Trophoblast cell (in vitro differentiated cells and primary cell): Measurements from ENCODE around the gene GDF9.
A peak's percentile ranks its signal among the peaks of the same experiment; 100 is the strongest.

ENCODE experiments used
- DNase-seq, 2 donors: peaks; one replicate each; pipeline ENCODE4 v3.0.0-alpha.2; 2016
- H2AFZ ChIP-seq: 2 replicates; pipeline ENCODE4 v1.6.1; 2013; ENCODE audit warnings: low read length, moderate library complexity, mild to moderate bottlenecking; ENCODE audit not compliant: insufficient read depth, poor library complexity
- H2AK5ac ChIP-seq: 2 replicates; pipeline ENCODE4 v1.6.1; 2013; ENCODE audit warnings: mild to moderate bottlenecking, low read length
- H2BK120ac ChIP-seq: 2 replicates; pipeline ENCODE4 v1.6.1; 2013; ENCODE audit warnings: low read length, mild to moderate bottlenecking, moderate library complexity; ENCODE audit not compliant: insufficient read depth, poor library complexity
- H2BK12ac ChIP-seq: 2 replicates; pipeline ENCODE4 v1.6.1; 2013; ENCODE audit warnings: mild to moderate bottlenecking, low read length, moderate library complexity
- H2BK5ac ChIP-seq: 2 replicates; pipeline ENCODE4 v1.6.1; 2013; ENCODE audit warnings: low read length, low read depth, moderate library complexity, mild to moderate bottlenecking; ENCODE audit not compliant: poor library complexity
- H3K14ac ChIP-seq: 2 replicates; pipeline ENCODE4 v1.6.1; 2013; ENCODE audit warnings: mild to moderate bottlenecking, low read length
- H3K18ac ChIP-seq: 2 replicates; pipeline ENCODE4 v1.6.1; 2013; ENCODE audit warnings: mild to moderate bottlenecking, low read length
- H3K23ac ChIP-seq: 2 replicates; pipeline ENCODE4 v1.6.1; 2013; ENCODE audit warnings: low read length
- H3K27ac ChIP-seq: 2 replicates; pipeline ENCODE4 v1.5.1; 2013; ENCODE audit warnings: low read depth, mild to moderate bottlenecking, inconsistent platforms, low read length, moderate library complexity
- H3K27me3 ChIP-seq: 2 replicates; pipeline ENCODE4 v1.6.1; 2013; ENCODE audit warnings: inconsistent platforms, mild to moderate bottlenecking, low read length, moderate library complexity; ENCODE audit not compliant: insufficient read depth
- H3K36me3 ChIP-seq, 2 experiments: 1 replicate in 1 of 2; 2 replicates in 1 of 2; pipeline ENCODE4 v1.6.1; 2013; ENCODE audit warnings: low read length in 2 of 2, mild to moderate bottlenecking in 2 of 2, moderate library complexity in 1 of 2; ENCODE audit not compliant: insufficient read depth in 2 of 2, control insufficient read depth in 1 of 2
- H3K4ac ChIP-seq: 2 replicates; pipeline ENCODE4 v1.6.1; 2013; ENCODE audit warnings: low read depth, mild to moderate bottlenecking, low read length, moderate library complexity
- H3K4me1 ChIP-seq, 2 experiments: 1 replicate in 1 of 2; 2 replicates in 1 of 2; pipeline ENCODE4 v1.6.1; 2013; ENCODE audit warnings: low read length in 2 of 2, mild to moderate bottlenecking in 2 of 2, moderate library complexity in 1 of 2; ENCODE audit not compliant: insufficient read depth in 2 of 2, control insufficient read depth in 1 of 2
- H3K4me2 ChIP-seq: 2 replicates; pipeline ENCODE4 v1.6.1; 2013; ENCODE audit warnings: inconsistent platforms, mild to moderate bottlenecking, low read length, moderate library complexity
- H3K4me3 ChIP-seq: 2 replicates; pipeline ENCODE4 v1.5.1; 2013; ENCODE audit warnings: mild to moderate bottlenecking, low read depth, low read length, inconsistent platforms
- H3K79me1 ChIP-seq: one replicate; pipeline ENCODE4 v1.6.1; 2013; ENCODE audit warnings: low read length
- H3K79me2 ChIP-seq: 2 replicates; pipeline ENCODE4 v1.6.1; 2013; ENCODE audit warnings: low read length, mild to moderate bottlenecking; ENCODE audit not compliant: control insufficient read depth, insufficient read depth, poor library complexity
- H3K9ac ChIP-seq: 2 replicates; pipeline ENCODE4 v1.6.1; 2013; ENCODE audit warnings: mild to moderate bottlenecking, low read length
- H3K9me3 ChIP-seq: 2 replicates; pipeline ENCODE4 v1.6.1; 2013; ENCODE audit warnings: low read depth, mild to moderate bottlenecking, control low read depth, inconsistent platforms, low read length; ENCODE audit not compliant: insufficient read depth
- H4K12ac ChIP-seq: 2 replicates; pipeline ENCODE4 v1.6.1; 2013; ENCODE audit warnings: low read depth, mild to moderate bottlenecking, low read length, moderate library complexity
- H4K8ac ChIP-seq: 2 replicates; pipeline ENCODE4 v1.6.1; 2013; ENCODE audit warnings: low read depth, mild to moderate bottlenecking, low read length, moderate library complexity
- H4K91ac ChIP-seq: one replicate; pipeline ENCODE4 v1.6.1; 2013; ENCODE audit warnings: low read depth, mild to moderate bottlenecking, low read length, moderate library complexity
- WGBS: extraction: QIAGEN DNeasy Blood & Tissue Kit; methylation state at CpG from one replicate; pipeline ENCODE4 v1.1.7; 2013; ENCODE audit warnings: missing lambda C conversion rate; ENCODE audit not compliant: insufficient read length, insufficient coverage; ENCODE audit errors: extremely low coverage; 5-methylcytosine and 5-hydroxymethylcytosine counted together

Gene GDF9

DNA sequence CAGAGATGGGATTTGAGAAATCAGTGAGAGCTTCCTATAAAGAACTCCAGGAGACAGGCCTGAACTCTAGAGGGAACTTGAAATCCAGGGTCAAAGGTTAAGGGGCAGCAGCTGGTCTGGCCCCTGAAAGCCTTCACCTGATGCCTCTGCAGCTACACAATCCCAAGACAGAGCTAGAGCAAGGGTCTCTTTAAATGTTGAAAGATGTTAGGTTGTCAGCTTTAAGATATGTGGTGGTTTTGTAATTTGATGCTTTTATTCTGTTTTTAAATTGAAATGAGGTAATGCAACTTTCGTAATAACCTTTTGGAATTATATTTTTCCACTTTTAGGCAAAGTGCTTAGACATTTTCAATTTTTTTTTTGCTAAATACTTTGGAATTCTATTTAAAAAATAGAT is 50.8 kb downstream of the GDF9 start:
- no CpG with 5 or more reads among the region's 1 CpG for WGBS
- Histone ChIP-seq H3K4ac (no peak overlapping the region), H3K18ac (no peak overlapping the region), H3K23ac (no peak overlapping the region), H3K4me3 (no peak overlapping the region), H3K79me2 (peaks cover 12% of the 10 kb centered on the region), H4K8ac (no peak overlapping the region), H2BK12ac (no peak overlapping the region), H3K14ac (no peak overlapping the region), H3K9me3 (peaks cover 6% of the 10 kb centered on the region), H3K27ac (no peak overlapping the region), H3K36me3 (peaks cover 4% of the 10 kb centered on the region in 2 experiments), H3K9ac (no peak overlapping the region), H4K91ac (no peak overlapping the region), H2AK5ac (no peak overlapping the region), H3K79me1 (peaks cover 16% of the 10 kb centered on the region), H2BK120ac (no peak overlapping the region), H3K27me3 (no peaks in the 10 kb centered on the region), H4K12ac (no peak overlapping the region), H3K4me1 (peaks cover 12 to 16% of the 10 kb centered on the region in 2 experiments), H2AFZ (no peak overlapping the region), H2BK5ac (no peak overlapping the region), H3K4me2 (peak overlapping the region; percentile 22)
- no peak for DNase-seq

DNA sequence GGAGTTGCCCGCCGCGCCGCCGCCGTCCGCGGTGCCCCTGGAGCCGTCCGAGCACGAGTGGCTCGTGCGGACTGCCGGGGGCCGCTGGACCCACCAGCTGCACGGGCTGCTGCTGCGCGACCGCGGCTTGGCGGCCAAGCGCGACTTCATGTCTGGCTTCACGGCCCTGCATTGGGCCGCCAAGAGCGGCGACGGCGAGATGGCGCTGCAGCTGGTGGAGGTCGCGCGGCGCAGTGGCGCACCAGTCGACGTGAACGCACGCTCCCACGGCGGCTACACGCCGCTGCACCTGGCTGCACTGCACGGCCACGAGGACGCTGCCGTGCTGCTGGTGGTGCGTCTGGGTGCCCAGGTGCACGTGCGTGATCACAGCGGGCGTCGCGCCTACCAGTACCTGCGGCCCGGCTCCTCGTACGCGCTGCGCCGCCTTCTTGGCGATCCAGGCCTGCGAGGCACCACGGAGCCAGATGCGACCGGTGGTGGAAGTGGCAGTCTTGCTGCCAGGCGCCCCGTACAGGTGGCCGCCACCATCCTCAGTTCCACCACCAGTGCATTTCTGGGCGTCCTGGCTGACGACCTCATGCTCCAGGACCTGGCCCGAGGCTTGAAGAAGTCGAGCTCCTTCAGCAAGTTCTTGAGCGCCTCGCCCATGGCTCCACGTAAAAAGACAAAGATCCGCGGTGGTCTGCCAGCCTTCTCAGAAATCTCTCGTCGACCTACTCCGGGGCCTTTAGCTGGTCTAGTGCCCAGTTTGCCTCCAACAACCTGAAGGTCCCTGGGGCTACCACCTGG is 51.6 kb downstream of the GDF9 start:
- peak overlapping the region; percentile 20 for H2BK5ac ChIP-seq
- H2AK5ac ChIP-seq, result peak overlapping the region; percentile 44
- peak overlapping the region; percentile 13 for H3K4ac ChIP-seq
- H2BK12ac ChIP-seq, result peak overlapping the region; percentile 27
- H3K4me3 ChIP-seq, result peak overlapping the region; percentile 82
- peak overlapping the region; percentile 96 for H3K4me2 ChIP-seq
- no peak overlapping the region for H3K9ac ChIP-seq
- peak overlapping the region; percentile 74 for H2AFZ ChIP-seq
- H3K14ac ChIP-seq, result peak overlapping the region; percentile 73
- H3K23ac ChIP-seq, result no peak overlapping the region
- peaks cover 16% of the 10 kb centered on the region for H3K79me1 ChIP-seq
- peak overlapping the region; percentile 90 for H4K91ac ChIP-seq
- peaks cover 4% of the 10 kb centered on the region in 2 experiments for H3K36me3 ChIP-seq
- peaks cover 12% of the 10 kb centered on the region for H3K79me2 ChIP-seq
- peaks cover 12 to 16% of the 10 kb centered on the region in 2 experiments for H3K4me1 ChIP-seq
- DNase-seq, result no peak
- H3K27ac ChIP-seq, result peak overlapping the region; percentile 26
- no peaks in the 10 kb centered on the region for H3K27me3 ChIP-seq
- H3K9me3 ChIP-seq, result peaks cover 6% of the 10 kb centered on the region
- H4K8ac ChIP-seq, result peak overlapping the region; percentile 95
- peak overlapping the region; percentile 73 for H4K12ac ChIP-seq
- H2BK120ac ChIP-seq, result peak overlapping the region; percentile 82
- peak overlapping the region; percentile 60 for H3K18ac ChIP-seq
- no CpG with 5 or more reads among the region's 81 CpGs for WGBS

DNA sequence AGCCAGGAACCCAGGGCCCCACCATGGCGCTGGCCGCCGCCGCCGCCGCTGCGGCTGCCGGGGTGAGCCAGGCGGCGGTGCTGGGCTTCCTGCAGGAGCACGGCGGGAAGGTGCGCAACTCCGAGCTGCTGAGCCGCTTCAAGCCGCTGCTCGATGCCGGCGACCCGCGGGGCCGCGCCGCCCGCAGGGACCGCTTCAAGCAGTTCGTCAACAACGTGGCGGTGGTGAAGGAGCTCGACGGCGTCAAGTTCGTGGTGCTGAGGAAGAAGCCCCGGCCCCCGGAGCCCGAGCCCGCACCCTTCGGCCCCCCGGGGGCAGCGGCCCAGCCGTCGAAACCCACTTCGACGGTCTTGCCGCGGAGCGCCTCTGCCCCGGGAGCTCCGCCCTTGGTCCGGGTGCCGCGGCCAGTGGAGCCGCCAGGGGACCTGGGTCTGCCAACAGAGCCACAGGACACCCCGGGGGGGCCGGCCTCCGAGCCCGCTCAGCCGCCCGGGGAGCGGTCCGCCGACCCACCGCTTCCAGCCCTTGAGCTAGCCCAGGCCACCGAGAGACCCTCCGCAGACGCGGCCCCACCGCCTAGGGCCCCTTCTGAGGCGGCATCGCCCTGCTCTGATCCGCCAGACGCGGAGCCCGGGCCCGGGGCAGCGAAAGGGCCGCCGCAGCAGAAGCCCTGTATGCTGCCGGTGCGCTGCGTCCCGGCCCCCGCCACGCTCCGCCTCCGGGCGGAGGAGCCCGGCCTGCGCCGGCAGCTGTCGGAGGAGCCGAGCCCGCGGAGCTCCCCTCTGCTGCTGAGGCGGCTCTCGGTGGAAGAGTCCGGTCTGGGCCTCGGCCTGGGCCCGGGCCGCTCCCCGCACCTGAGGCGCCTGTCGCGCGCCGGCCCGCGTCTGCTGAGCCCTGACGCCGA is 52.4 kb downstream of the GDF9 start:
- no CpG with 5 or more reads among the region's 110 CpGs for WGBS
- H3K4me1 ChIP-seq, result peaks cover 12 to 16% of the 10 kb centered on the region in 2 experiments
- H4K8ac ChIP-seq, result peak overlapping the region; percentile 95
- no peaks in the 10 kb centered on the region for H3K27me3 ChIP-seq
- H3K23ac ChIP-seq, result no peak overlapping the region
- peak overlapping the region; percentile 60 for H3K18ac ChIP-seq
- peak overlapping the region; percentile 76 for H2AK5ac ChIP-seq
- H3K79me2 ChIP-seq, result peaks cover 12% of the 10 kb centered on the region
- H3K4me3 ChIP-seq, result peak overlapping the region; percentile 82
- peak; percentile 26 to 60 for DNase-seq
- peak overlapping the region; percentile 82 for H2BK120ac ChIP-seq
- H3K27ac ChIP-seq, result peak overlapping the region; percentile 73
- peak overlapping the region; percentile 60 for H2BK5ac ChIP-seq
- H3K79me1 ChIP-seq, result peaks cover 18% of the 10 kb centered on the region
- H2BK12ac ChIP-seq, result peak overlapping the region; percentile 14
- H3K4me2 ChIP-seq, result peak overlapping the region; percentile 96
- H3K4ac ChIP-seq, result peak overlapping the region; percentile 77
- H3K36me3 ChIP-seq, result peaks cover 4% of the 10 kb centered on the region in 2 experiments
- peak overlapping the region; percentile 90 for H4K91ac ChIP-seq
- peak overlapping the region; percentile 85 for H3K9ac ChIP-seq
- H3K14ac ChIP-seq, result peak overlapping the region; percentile 73
- H4K12ac ChIP-seq, result peak overlapping the region; percentile 73
- H3K9me3 ChIP-seq, result peaks cover 6% of the 10 kb centered on the region
- peak overlapping the region; percentile 74 for H2AFZ ChIP-seq
